Spleen (tissue), 11 donors: ENCODE measurements around the gene CACNA1C. TPM values are rescaled to one million over a fixed set of nuclear protein-coding genes. Genes with fewer than 3 reads are reported as not detected.
A peak's percentile ranks its signal among the peaks of the same experiment; 100 is the strongest.

Experiments used
- DNase-seq: peaks from one replicate; pipeline ENCODE4 v3.0.0-alpha.2; 2020
- H3K27ac ChIP-seq, 8 donors: fragments of 200-600 bp; sonication (generic) in 7 of 8; 1 replicate in 4 of 8; 2 replicates in 4 of 8; pipeline versions ENCODE4 v1.5.0 to v1.8.0; 2016 to 2021; ENCODE audit warnings: inconsistent platforms in 4 of 8, mild to moderate bottlenecking in 4 of 8, moderate library complexity in 1 of 8
- H3K27me3 ChIP-seq, 7 donors: fragments of 200-600 bp; sonication (generic) in 6 of 7; replicated peaks in 1 of 7; 1 replicate in 4 of 7; 2 replicates in 3 of 7; pipeline versions ENCODE4 v1.5.0 to v1.8.0; 2016 to 2021; ENCODE audit warnings: inconsistent platforms in 3 of 7, mild to moderate bottlenecking in 1 of 7
- H3K36me3 ChIP-seq, 6 donors: fragments of 200-600 bp; sonication (generic) in 5 of 6; 1 replicate in 4 of 6; 2 replicates in 2 of 6; pipeline versions ENCODE4 v1.5.0 to v1.8.0; 2016 to 2021; ENCODE audit warnings: inconsistent platforms in 2 of 6
- H3K4me1 ChIP-seq, 6 donors: fragments of 200-600 bp; sonication (generic) in 5 of 6; 1 replicate in 3 of 6; 2 replicates in 3 of 6; pipeline versions ENCODE4 v1.5.0 to v1.8.0; 2016 to 2021; ENCODE audit warnings: inconsistent platforms in 3 of 6
- H3K4me3 ChIP-seq, 8 donors: fragments of 200-600 bp; sonication (generic) in 7 of 8; 1 replicate in 4 of 8; 2 replicates in 4 of 8; pipeline versions ENCODE4 v1.5.0 to v1.8.0; 2016 to 2021; ENCODE audit warnings: inconsistent platforms in 4 of 8, mild to moderate bottlenecking in 4 of 8, moderate library complexity in 2 of 8
- H3K9me3 ChIP-seq, 8 donors: fragments of 200-600 bp; sonication (generic) in 7 of 8; 1 replicate in 4 of 8; 2 replicates in 4 of 8; pipeline versions ENCODE4 v1.5.0 to v1.8.0; 2016 to 2021; ENCODE audit warnings: inconsistent platforms in 4 of 8
- POLR2A ChIP-seq, 3 donors: fragments of 450-650 bp; IDR thresholded peaks; one replicate each; pipeline ENCODE4 v1.5.1; 2017; ENCODE audit warnings: antibody characterized with exemption in 3 of 3, mild to moderate bottlenecking in 1 of 3
- POLR2AphosphoS5 ChIP-seq, 3 donors: sonication (generic); formaldehyde crosslinking; IDR thresholded peaks; one replicate each; pipeline ENCODE4 v1.5.1; 2017; ENCODE audit warnings: antibody characterized with exemption in 3 of 3
- WGBS, 5 donors: extraction: QIAGEN DNeasy Blood & Tissue Kit in 3 of 5; methylation state at CpG; one replicate each; pipeline versions ENCODE4 v1.1.5 to v1.1.7; 2013 to 2018; 5-methylcytosine and 5-hydroxymethylcytosine counted together
- intact Hi-C: fragments of 100-400 bp; cut with DNase I; formaldehyde crosslinking; loops from one replicate; pipeline ENCODE4 v1.15.0; 2023; ENCODE audit warnings: low total_unique reads
- polyA plus RNA-seq, 3 donors: library from polyadenylated mRNA; stranded (reverse); fragments of 200-250 nt; gene quantifications; one replicate each; pipeline ENCODE4 v1.2.1, GENCODE V29; 2013
- total RNA-seq, 7 donors: library from RNA; depleted of rRNA in 3 of 7; stranded (reverse); fragments of >200 nt in 3 of 7; fragmentation: NEBNext Ultra II Directional in 4 of 7; extraction: Animal tissue kit (Norgen Biotek cat#: 25700) in 4 of 7; gene quantifications; one replicate each; pipeline versions ENCODE4 v1.1.0 to v1.2.1, GENCODE V29; 2016 to 2021
- TF ChIP-seq, protein P1 (sequence below), 11 experiments: fragments of 200-600 bp in 7 of 11; fragments of 450-650 bp in 4 of 11; sonication (generic) in 4 of 11; IDR thresholded peaks in 8 of 11; conservative IDR thresholded peaks in 3 of 11; 1 replicate in 7 of 11; 2 replicates in 4 of 11; pipeline versions ENCODE4 v1.4.0 to v1.8.0; 2016 to 2021; ENCODE audit warnings: antibody characterized with exemption in 11 of 11, inconsistent platforms in 4 of 11, mild to moderate bottlenecking in 1 of 11
- donor health status: healthy with polysubstance abuse.
- donor health status: DM: no; HTN: no; CAD: no; lungs with moderate emphysema.
- donor health status: DM: no; HTN: no; CAD: no.
- donor health status: Bipolar disorder and iron deficiency.
- donor health status: healthy.
- donor health status: DM: no; HTN: no; CAD: no.
- donor health status: DM: yes; HTN: yes; CAD: no.

The CACNA1C gene
- total and polyA plus RNA-seq, 10 donors, result 0.67 to 27.6 (median 18.4) TPM

DNA sequence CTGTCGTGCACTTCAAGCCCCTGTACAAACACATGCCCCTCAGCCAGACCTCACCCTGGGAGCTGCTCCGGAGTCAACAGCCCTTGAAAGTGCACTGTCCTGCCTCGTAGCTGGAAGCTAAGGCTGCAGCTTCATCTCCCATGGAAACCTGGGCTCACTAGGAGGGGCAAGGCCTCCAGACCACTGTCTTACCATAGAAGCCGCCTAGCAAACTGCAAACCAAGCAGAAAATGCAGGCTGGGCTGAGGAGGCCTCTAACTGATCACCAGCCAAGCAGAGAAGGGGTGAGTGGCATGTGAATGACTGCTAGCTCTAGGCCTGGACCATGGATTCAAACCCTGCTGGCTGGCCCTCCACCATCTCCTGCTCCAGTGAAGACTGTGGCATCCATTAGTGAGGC, 340.2 kb downstream of the CACNA1C start:
- no peaks in the 10 kb centered on the region for H3K27me3 ChIP-seq
- H3K27ac ChIP-seq, result no peak overlapping the region
- WGBS, 5 donors, result 82 to 100% (median 95%) methylated on average over 2 to 4 of the region's 4 CpGs
- TF ChIP-seq POLR2A (IDR thresholded peaks at IDR 0.05) (no peak), POLR2AphosphoS5 (IDR thresholded peaks at IDR 0.05) (no peak)
- TF ChIP-seq, protein P1, sequence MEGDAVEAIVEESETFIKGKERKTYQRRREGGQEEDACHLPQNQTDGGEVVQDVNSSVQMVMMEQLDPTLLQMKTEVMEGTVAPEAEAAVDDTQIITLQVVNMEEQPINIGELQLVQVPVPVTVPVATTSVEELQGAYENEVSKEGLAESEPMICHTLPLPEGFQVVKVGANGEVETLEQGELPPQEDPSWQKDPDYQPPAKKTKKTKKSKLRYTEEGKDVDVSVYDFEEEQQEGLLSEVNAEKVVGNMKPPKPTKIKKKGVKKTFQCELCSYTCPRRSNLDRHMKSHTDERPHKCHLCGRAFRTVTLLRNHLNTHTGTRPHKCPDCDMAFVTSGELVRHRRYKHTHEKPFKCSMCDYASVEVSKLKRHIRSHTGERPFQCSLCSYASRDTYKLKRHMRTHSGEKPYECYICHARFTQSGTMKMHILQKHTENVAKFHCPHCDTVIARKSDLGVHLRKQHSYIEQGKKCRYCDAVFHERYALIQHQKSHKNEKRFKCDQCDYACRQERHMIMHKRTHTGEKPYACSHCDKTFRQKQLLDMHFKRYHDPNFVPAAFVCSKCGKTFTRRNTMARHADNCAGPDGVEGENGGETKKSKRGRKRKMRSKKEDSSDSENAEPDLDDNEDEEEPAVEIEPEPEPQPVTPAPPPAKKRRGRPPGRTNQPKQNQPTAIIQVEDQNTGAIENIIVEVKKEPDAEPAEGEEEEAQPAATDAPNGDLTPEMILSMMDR (IDR thresholded peaks at IDR 0.05 in 8 of 11, conservative IDR thresholded peaks at IDR 0.05 in 3 of 11), result no peak
- no peaks in the 10 kb centered on the region for H3K36me3 ChIP-seq
- H3K4me1 ChIP-seq, result peaks cover 0 to 34% (median 8%) of the 10 kb centered on the region in 6 donors
- H3K9me3 ChIP-seq, result no peaks in the 10 kb centered on the region
- no peak for DNase-seq
- no peak overlapping the region for H3K4me3 ChIP-seq
- intact Hi-C loops, result no loop called here

DNA sequence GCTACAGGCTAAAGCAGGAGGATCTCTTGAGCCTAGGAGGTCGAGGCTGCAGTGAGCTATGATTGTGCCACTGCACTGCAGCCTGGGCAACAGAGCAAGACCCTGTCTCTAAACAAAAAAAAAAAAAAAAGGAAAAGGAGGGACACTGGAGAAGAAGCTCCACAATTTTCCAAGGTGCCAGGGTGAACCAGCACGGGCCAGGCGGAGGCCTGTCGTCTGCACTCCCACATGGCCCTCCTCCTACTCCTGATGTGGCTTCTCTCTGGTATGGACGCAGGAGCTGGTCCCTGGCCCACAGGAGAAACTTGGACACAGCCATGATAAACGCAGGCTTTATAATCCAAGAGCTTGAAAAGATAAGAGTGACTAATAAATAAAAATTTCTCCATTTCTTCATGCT, 341.2 kb downstream of the CACNA1C start:
- 89 to 94% (median 92%) methylated on average over 6 of the region's 6 CpGs for WGBS, 5 donors
- Histone ChIP-seq H3K36me3 (no peaks in the 10 kb centered on the region), H3K4me3 (no peak overlapping the region), H3K27me3 (no peaks in the 10 kb centered on the region), H3K9me3 (no peaks in the 10 kb centered on the region), H3K27ac (no peak overlapping the region), H3K4me1 (peaks cover 0 to 35% (median 8%) of the 10 kb centered on the region in 6 donors)
- DNase-seq, result no peak
- intact Hi-C loops, result no loop called here
- no peak for TF ChIP-seq POLR2AphosphoS5 (IDR thresholded peaks at IDR 0.05)
- TF ChIP-seq, protein P1 (IDR thresholded peaks at IDR 0.05 in 8 of 11, conservative IDR thresholded peaks at IDR 0.05 in 3 of 11), result no peak
- TF ChIP-seq POLR2A (IDR thresholded peaks at IDR 0.05), result no peak

DNA sequence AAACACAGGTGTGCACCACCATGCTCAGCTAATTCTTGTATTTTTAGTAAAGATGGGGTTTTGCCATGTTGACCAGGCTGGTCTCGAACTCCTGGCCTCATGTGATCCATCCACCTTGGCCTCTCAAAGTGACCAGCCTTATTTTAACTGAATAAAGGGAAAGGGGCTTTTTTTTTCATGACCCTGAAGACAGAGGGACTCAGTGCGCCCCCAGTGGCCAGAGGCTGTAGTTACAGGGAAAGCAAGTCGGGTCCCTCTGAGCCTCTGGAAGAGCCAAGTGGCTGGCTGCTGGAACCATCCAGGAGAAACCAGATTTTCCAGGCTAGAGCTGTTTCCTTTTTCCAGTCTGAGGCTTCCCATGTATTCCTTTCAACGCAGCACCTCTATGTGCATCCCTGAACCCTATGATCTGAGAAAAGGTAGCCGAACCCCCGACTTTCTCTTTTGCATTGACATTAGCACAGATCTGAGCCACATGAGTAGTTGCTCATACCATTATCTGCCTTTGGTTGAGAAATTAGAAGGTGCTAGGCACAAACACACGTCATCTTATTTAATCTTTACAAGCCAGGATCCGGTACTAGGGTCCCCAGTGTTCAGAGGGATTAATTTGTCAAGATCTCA, 342.7 kb downstream of the CACNA1C start:
- WGBS, 5 donors, result 63 to 69% (median 69%) methylated on average over 8 of the region's 8 CpGs
- DNase-seq, result peak; percentile 81
- Histone ChIP-seq H3K4me3 (no peak overlapping the region), H3K9me3 (no peaks in the 10 kb centered on the region), H3K27ac (peak overlapping the region in 3 of 8 donors; percentile 5 to 33 (median 18)), H3K4me1 (peaks cover 0 to 35% (median 8%) of the 10 kb centered on the region in 6 donors), H3K36me3 (no peaks in the 10 kb centered on the region), H3K27me3 (no peaks in the 10 kb centered on the region)
- intact Hi-C loops, result no loop called here
- TF ChIP-seq, protein P1 (IDR thresholded peaks at IDR 0.05 in 8 of 11, conservative IDR thresholded peaks at IDR 0.05 in 3 of 11), result peak in 10 of 11 experiments; percentile 23 to 85 (median 73)
- TF ChIP-seq POLR2A (IDR thresholded peaks at IDR 0.05), result no peak

GRCh38 chr12:2396448-2396871, 343.7 kb downstream of the CACNA1C start:
- intact Hi-C loops, result no loop called here
- Histone ChIP-seq H3K4me3 (no peak overlapping the region), H3K4me1 (peaks cover 0 to 28% (median 8%) of the 10 kb centered on the region in 6 donors), H3K27ac (peak overlapping the region in 4 of 8 donors; percentile 5 to 33 (median 23)), H3K27me3 (no peaks in the 10 kb centered on the region), H3K9me3 (no peaks in the 10 kb centered on the region), H3K36me3 (no peaks in the 10 kb centered on the region)
- no peak for DNase-seq
- no peak for TF ChIP-seq POLR2A (IDR thresholded peaks at IDR 0.05)
- WGBS, 5 donors, result 67 to 90% (median 83%) methylated on average over 5 to 6 of the region's 6 CpGs
